PC-9 (cell line): Measurements from ENCODE around the gene TSC22D2. TPM values are rescaled to one million over a fixed set of nuclear protein-coding genes. Genes with fewer than 3 reads are reported as not detected.
A peak's percentile ranks its signal among the peaks of the same experiment; 100 is the strongest.

Experiments
- BruUV-seq: library from RNA; stranded (reverse); fragments of 400-500 nt; replicated peaks from 2 replicates; lab custom pipeline; 2021; lab: Mats Ljungman, UMichigan
- CTCF ChIA-PET: fragments of 300-600 bp; sonication (Branson Sonifier 250); formaldehyde crosslinking; loops from one replicate; lab custom pipeline; 2022; ENCODE audit warnings: antibody characterized with exemption; lab: Charles Lee
- POLR2A ChIA-PET: fragments of 300-600 bp; sonication (Branson Sonifier 250); formaldehyde crosslinking; loops from one replicate; lab custom pipeline; 2022; ENCODE audit warnings: antibody characterized with exemption; ENCODE audit not compliant: unreplicated experiment; lab: Charles Lee
- DNase-seq, 2 experiments: peaks; one replicate each; pipeline versions ENCODE4 v3.0.0 to v3.0.0-alpha.2; 2015 to 2022; ENCODE audit warnings: mixed read lengths in 1 of 2
- H2AFZ ChIP-seq: fragments of 200-600 bp; sonication (generic); 2 replicates; pipeline ENCODE4 v1.8.1; 2017; ENCODE audit warnings: antibody characterized with exemption
- H3F3A ChIP-seq: fragments of 200-600 bp; sonication (generic); 2 replicates; pipeline ENCODE4 v1.8.1; 2017; ENCODE audit warnings: antibody characterized with exemption, mild to moderate bottlenecking, low read depth; ENCODE audit not compliant: insufficient read depth
- H3K27ac ChIP-seq: fragments of 200-600 bp; sonication (generic); 2 replicates; pipeline ENCODE4 v1.6.1; 2016; ENCODE audit warnings: mixed run types
- H3K27me3 ChIP-seq: fragments of 200-600 bp; sonication (generic); 2 replicates; pipeline ENCODE4 v1.6.1; 2016; ENCODE audit warnings: low read depth, mixed run types; ENCODE audit not compliant: insufficient read depth
- H3K36me3 ChIP-seq: fragments of 200-600 bp; sonication (generic); 2 replicates; pipeline ENCODE4 v1.6.1; 2016; ENCODE audit warnings: low read depth, mixed run types
- H3K4me1 ChIP-seq: fragments of 200-600 bp; sonication (generic); replicated peaks from 2 replicates; pipeline ENCODE4 v1.6.1; 2016; ENCODE audit warnings: mixed run types; ENCODE audit not compliant: insufficient read depth
- H3K4me2 ChIP-seq: fragments of 200-600 bp; sonication (generic); 2 replicates; pipeline ENCODE4 v1.6.1; 2017; ENCODE audit warnings: mixed run types
- H3K4me3 ChIP-seq: fragments of 200-600 bp; sonication (generic); 2 replicates; pipeline ENCODE4 v1.6.1; 2016; ENCODE audit warnings: mixed run types
- H3K79me2 ChIP-seq: fragments of 200-600 bp; sonication (generic); 2 replicates; pipeline ENCODE4 v1.6.1; 2017; ENCODE audit warnings: low read depth, mixed run types
- H3K9me2 ChIP-seq: fragments of 200-600 bp; sonication (generic); 2 replicates; pipeline ENCODE4 v1.8.1; 2017; ENCODE audit warnings: mild to moderate bottlenecking; ENCODE audit not compliant: insufficient read depth
- H3K9me3 ChIP-seq: fragments of 200-600 bp; sonication (generic); 2 replicates; pipeline ENCODE4 v1.8.1; 2016; ENCODE audit warnings: low read depth; ENCODE audit not compliant: insufficient read depth
- H4K20me1 ChIP-seq: fragments of 200-600 bp; sonication (generic); 2 replicates; pipeline ENCODE4 v1.8.1; 2017; ENCODE audit not compliant: insufficient read depth
- EZH2 ChIP-seq: fragments of 200-600 bp; sonication (generic); IDR thresholded peaks from 2 replicates; pipeline ENCODE4 v1.8.0; 2017; ENCODE audit warnings: antibody characterized with exemption, low read depth
- intact Hi-C: fragments of 100-400 bp; cut with micrococcal nuclease; formaldehyde crosslinking; loops from one replicate; pipeline ENCODE4 v1.10.0; 2022; ENCODE audit not compliant: unreplicated experiment
- total RNA-seq: library from RNA; stranded (reverse); gene quantifications from 2 replicates; pipeline ENCODE4 v1.2.3, GENCODE V29; 2021
- TF ChIP-seq, protein P1 (sequence below): fragments of 200-600 bp; sonication (generic); conservative IDR thresholded peaks from 2 replicates; pipeline ENCODE4 v1.6.1; 2017; ENCODE audit warnings: mixed run types, antibody characterized with exemption, mild to moderate bottlenecking, moderate library complexity

Gene TSC22D2
- total RNA-seq, 1 experiment from 2014 or later = 32.0 TPM

DNA sequence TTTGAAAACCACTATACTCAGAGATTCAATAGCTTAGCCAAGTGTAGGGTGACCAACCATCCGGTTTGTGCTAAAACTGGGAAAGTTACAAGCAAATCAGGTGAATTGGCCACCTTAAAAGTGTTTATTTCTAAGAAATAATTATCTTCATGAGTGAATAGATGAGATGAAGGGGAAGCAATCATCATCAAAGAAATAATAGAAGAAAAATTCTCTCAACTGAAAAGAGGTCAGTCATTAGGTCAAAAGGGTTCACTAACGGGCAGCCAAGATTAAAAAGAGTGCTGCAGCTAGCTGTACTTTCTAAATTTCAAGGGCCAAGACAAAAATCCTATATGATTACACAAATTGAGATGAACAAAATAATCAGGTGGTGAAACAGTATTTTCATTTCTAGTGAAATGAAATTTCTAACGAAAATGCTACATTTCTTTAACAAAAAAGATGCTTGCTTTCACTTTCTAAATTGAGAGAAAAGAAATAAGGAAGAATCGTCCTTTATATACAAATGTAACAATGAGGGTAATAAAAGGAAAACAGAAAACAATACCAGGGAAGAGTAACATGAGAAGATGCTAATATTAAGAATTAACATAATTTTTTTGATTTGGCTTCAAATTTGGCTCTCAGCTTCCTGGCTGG, 34.7 kb upstream of the TSC22D2 start:
- Histone ChIP-seq H3K4me2 (no peak overlapping the region), H2AFZ (no peak overlapping the region)
- POLR2A ChIA-PET = interaction anchor here (0.7 kb wide), 1 partner anchor 33 kb away, joined by 4 read pairs; no protein-coding TSS in a partner anchor

DNA sequence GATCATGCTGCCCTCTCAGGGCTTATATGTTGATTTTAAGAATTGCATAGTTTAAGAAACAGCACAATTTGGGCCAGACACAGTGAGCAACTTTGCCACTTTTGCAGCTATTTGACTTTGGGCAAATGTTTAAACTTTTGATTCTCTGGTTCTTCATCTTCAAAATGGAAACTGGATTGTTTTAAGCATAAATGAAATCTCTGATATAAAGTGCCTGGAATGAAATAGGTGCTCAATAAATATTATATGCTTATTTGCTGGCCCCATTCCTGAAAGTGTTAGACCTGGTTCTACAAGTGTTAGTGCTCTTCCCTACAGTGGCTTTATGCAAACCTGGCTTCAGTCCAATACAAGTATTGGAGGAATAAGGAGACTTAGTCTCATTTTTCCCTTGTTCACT, 33.1 kb upstream of the TSC22D2 start:
- ChIA-PET POLR2A (no interaction called here), CTCF (no interaction called here)
- Histone ChIP-seq H3K4me1 (peaks cover 49% of the 10 kb centered on the region), H3F3A (peaks cover 36% of the 10 kb centered on the region), H3K27ac (no peak overlapping the region), H3K4me2 (no peak overlapping the region), H3K4me3 (no peak overlapping the region), H4K20me1 (no peaks in the 10 kb centered on the region), H3K36me3 (no peaks in the 10 kb centered on the region), H3K9me2 (no peaks in the 10 kb centered on the region), H3K9me3 (no peaks in the 10 kb centered on the region), H2AFZ (no peak overlapping the region), H3K79me2 (peaks cover 11% of the 10 kb centered on the region), H3K27me3 (no peaks in the 10 kb centered on the region)
- DNase-seq = no peak
- intact Hi-C loops = no loop called here
- TF ChIP-seq, protein P1, sequence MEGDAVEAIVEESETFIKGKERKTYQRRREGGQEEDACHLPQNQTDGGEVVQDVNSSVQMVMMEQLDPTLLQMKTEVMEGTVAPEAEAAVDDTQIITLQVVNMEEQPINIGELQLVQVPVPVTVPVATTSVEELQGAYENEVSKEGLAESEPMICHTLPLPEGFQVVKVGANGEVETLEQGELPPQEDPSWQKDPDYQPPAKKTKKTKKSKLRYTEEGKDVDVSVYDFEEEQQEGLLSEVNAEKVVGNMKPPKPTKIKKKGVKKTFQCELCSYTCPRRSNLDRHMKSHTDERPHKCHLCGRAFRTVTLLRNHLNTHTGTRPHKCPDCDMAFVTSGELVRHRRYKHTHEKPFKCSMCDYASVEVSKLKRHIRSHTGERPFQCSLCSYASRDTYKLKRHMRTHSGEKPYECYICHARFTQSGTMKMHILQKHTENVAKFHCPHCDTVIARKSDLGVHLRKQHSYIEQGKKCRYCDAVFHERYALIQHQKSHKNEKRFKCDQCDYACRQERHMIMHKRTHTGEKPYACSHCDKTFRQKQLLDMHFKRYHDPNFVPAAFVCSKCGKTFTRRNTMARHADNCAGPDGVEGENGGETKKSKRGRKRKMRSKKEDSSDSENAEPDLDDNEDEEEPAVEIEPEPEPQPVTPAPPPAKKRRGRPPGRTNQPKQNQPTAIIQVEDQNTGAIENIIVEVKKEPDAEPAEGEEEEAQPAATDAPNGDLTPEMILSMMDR = no peak
- no peak for TF ChIP-seq EZH2
- no TSS peak for BruUV-seq

More for the DNA sequence above, 34.7 kb upstream of the TSC22D2 start:
- Histone ChIP-seq H3F3A (peaks cover 46% of the 10 kb centered on the region), H4K20me1 (no peaks in the 10 kb centered on the region), H3K27me3 (no peaks in the 10 kb centered on the region), H3K27ac (peak overlapping the region; percentile 92), H3K36me3 (no peaks in the 10 kb centered on the region), H3K4me1 (peaks cover 63% of the 10 kb centered on the region), H3K9me2 (no peaks in the 10 kb centered on the region), H3K79me2 (peaks cover 11% of the 10 kb centered on the region), H3K4me3 (no peak overlapping the region), H3K9me3 (no peaks in the 10 kb centered on the region)
- BruUV-seq = no TSS peak
- CTCF ChIA-PET = no interaction called here
- no peak for DNase-seq
- intact Hi-C loops = no loop called here
- TF ChIP-seq, protein P1 = no peak
- no peak for TF ChIP-seq EZH2

DNA sequence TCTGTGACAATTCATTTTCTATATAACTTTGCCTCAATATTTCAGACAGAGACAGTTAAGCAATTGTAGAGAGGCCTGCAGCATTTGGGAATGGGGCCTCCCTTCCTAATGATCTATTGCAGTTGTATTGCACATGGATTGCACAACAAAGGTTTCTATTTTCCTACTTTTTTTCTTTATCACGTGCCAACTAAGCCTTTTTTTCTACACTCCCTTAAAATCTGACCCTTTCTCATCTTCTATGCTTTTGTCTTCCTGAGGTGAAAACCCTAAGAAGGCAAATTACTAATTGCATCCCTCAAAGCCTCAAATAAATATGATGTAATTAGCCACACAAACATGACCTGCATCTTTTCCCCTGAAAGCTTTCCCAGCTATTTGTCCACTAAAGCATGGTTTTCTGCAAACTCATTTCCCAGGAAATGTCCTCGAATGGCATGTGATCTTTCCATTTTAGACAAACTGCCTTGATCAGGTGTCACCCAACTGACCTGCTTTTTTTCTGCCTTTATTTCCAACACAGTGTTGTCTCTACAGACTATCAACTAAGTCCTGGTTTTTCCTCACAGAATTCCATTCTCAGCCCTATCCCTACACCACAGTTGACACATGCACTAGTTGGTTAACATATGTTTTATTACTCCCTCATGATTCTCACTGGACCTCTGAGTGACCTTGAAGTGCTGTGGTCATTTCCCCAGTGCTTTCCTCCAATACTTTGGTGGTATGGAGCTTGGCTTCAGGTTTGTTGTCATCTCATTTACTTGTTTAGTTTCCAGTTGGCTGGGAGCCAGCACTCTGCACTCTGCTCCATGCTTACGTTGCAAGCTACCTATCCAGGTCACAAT, 31.9 kb upstream of the TSC22D2 start:
- Histone ChIP-seq H3K4me1 (peaks cover 39% of the 10 kb centered on the region), H3K9me2 (no peaks in the 10 kb centered on the region), H3K36me3 (no peaks in the 10 kb centered on the region), H2AFZ (no peak overlapping the region), H3K9me3 (no peaks in the 10 kb centered on the region), H3F3A (peaks cover 26% of the 10 kb centered on the region), H3K79me2 (peaks cover 1% of the 10 kb centered on the region; the same call in 1 of the 2 replicates), H4K20me1 (no peaks in the 10 kb centered on the region), H3K27ac (peak overlapping the region; percentile 40), H3K27me3 (no peaks in the 10 kb centered on the region), H3K4me3 (no peak overlapping the region), H3K4me2 (peak overlapping the region; percentile 15; the same call in 1 of the 2 replicates)
- no TSS peak for BruUV-seq
- POLR2A ChIA-PET = no interaction called here
- CTCF ChIA-PET = no interaction called here
- no peak for DNase-seq
- no peak for TF ChIP-seq EZH2
- TF ChIP-seq, protein P1 = no peak
- intact Hi-C loops = no loop called here
